Activated CD8-positive, alpha-beta memory T cell treated with anti-CD3 and anti-CD28 coated beads, Interleukin-2, amount 50 U/mL, for 1 hour (primary cell): Measurements from ENCODE around the gene SLC27A6.
"Not testable (repeated sequence)": the region's sequence is repeated elsewhere in the genome, so short reads cannot be mapped to it uniquely, and the experiment has no call there.

Experiments used
- DNase-seq: peaks from one replicate; pipeline ENCODE4 v3.0.0-alpha.2; 2020; ENCODE audit errors: extremely low read depth

Gene SLC27A6

GRCh38 chr5:128965011-128965637 lies at the start of gene SLC27A6:
Gene SLC27A6, plus strand, starts transcription at chr5:128965488. Its CDS starts 650 bp downstream, at chr5:128966138.
- DNase-seq = no peak

- DNase-seq = no peak
Measured at GRCh38 chr5:128919542-128919941, 45.7 kb upstream of the SLC27A6 start.

DNA sequence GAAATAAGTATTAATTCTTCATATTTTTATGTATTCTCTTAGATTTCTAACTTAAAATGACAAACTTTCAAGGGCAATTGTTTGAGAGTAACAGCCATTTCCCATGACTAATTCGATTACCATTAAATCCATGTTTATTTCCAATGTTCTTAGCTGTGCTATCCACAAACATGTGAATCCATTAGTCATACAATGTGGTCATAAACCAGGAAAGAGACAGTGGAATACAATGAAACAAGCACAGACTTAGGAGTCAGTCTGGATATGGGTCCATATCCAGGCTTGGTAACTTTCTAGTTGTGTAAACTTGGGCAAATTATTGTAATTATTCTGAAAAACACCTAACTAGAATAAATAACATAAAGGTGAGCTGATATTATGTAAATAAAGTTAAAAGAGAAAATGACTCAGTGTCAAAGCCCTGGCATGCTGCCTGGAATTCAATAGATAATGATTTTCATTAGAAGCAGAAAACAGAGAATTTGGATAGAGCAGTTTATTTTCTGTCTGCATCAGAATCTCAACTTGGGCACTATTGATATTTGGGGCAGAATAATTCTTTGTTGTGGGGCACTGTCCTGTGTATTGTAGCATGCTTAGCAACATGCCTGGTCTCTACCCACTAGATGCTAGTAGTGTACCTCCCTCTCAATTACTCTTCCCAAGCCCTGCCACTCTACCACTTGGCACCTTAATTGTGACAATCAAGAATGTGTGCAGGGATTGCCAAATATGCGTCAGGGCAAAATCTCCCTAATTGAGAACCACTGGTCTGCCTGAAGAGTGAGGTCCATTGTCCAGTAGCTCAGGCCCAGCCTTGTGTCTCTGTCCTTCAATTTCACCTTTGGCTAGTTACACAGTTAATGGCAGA lies 44.7 kb upstream of the SLC27A6 start:
- no peak for DNase-seq

DNA sequence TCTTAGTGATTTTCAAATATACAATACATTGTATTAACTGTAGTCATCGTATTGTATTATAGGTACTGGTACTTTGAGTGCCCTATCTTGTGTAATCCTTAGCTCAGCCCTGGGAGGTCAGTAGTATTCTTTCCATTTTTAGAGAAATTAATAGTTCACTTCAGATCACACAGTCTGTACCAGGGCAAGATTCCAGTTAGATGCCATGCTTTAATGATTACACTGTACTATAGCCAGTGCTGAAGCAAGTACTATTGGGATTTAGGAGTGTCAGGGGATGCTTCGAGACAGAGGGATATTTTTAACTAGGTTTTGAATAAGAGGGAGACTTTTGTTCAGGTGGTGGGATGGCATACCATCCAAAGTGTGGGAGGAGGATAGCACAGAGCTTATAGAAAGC lies 41.0 kb upstream of the SLC27A6 start:
- DNase-seq = no peak

DNA sequence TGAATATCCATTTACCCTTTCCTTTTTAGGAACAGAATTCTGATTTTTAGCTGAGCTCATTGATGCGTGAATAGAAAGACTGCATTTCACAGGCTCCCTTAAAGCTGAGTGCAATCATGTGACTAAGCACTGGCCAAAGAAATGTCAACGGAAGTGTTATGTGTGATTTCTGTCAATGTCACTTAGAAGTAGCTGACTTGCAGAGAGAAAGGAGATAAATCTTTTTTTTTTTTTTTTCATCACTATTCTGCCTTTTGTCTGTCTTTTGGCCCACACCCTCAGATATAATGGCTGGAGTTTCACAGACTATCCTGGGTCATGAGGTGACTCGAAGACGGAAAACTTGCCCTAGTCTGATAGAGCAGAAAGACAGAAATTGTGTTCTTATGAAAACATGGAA lies 39.3 kb upstream of the SLC27A6 start:
- DNase-seq = no peak

DNA sequence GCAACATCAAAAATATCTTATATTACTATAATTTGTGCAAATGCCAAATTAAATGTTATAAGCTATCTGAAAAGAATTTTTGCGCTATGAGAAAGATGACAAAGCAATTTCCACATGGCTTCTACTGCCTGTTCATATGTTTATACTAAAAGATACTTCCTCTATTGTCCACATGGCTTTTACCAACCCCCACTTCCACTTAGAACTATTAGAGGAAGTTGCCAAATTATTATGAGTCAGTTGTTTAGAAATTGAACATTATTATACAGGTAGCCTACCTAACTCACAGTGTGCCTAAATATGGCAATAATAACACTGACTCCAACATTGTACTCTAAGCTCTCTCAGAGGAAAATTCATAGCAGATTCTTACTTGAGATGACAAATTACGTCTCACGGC lies 37.6 kb upstream of the SLC27A6 start:
- no peak for DNase-seq

GRCh38 chr5:128932232-128932631 lies 33.1 kb upstream of the SLC27A6 start:
- DNase-seq = not testable (repeated sequence)

- not testable (repeated sequence) for DNase-seq
Measured at GRCh38 chr5:128943100-128943499, 22.2 kb upstream of the SLC27A6 start.

GRCh38 chr5:128949847-128950546 lies 15.3 kb upstream of the SLC27A6 start:
- DNase-seq = no peak

GRCh38 chr5:128951301-128951700 lies 14.0 kb upstream of the SLC27A6 start:
- not testable (repeated sequence) for DNase-seq

DNA sequence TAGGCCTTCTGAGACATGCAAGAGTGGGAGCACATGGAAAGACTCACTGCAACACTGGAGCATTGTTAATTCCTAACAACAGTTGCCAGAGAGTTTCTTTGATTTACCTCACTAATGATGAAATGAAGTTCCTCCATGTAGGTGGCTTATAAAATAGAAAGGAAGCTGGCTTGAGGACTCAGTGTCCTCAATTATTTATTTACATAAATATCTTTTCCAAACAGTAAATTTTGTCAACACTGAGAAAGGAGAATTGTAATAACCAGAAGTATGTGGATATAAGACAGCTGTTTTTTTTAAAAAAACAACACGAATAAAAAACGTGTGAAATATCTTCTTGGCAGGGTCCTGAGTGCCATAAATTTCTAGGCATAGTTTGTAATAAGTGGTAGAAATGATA lies 9.1 kb upstream of the SLC27A6 start:
- DNase-seq = no peak

DNA sequence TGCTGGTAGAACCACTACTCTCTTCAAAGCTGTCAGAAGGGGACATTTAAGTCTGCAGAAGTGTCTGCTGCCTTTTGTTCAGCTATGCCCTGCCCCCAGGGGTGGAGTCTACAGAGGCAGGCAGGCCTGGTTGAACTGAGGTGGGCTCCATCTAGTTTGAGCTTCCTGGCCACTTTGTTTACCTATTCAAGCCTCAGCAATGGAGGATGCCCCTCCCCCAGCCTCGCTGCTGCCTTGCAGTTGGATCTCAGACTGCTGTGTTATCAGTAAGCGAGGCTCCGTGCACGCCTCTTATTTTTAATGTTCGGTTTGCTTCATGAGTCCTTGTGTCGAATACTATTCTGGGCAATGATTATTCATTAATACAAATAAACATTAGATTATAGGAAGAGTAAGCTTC lies 3.1 kb upstream of the SLC27A6 start:
- DNase-seq = no peak

- no peak for DNase-seq
Measured at GRCh38 chr5:128965638-128966302, 482 bp downstream of the SLC27A6 start.

GRCh38 chr5:128966375-128966774 lies 1.1 kb downstream of the SLC27A6 start:
- no peak for DNase-seq

DNA sequence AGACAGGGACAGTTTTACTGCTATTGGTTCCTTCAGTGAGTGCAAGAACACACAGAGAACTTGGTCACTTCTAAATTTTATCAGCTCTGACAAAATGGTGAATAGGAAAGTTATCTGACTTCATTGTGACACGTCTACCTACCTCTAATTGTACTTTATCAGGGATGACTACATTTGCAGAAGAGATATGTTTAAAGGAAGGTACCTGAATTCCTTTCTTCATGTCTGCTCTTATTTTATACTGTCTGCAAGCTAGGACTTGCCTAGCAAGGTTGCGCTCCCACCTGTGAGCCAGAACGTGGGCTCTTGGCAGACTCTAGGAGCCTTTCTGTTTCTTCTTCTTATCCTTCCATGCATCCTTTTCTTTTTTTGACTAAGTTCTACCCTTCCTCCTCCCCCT lies 1.6 kb downstream of the SLC27A6 start:
- no peak for DNase-seq

- DNase-seq = no peak
Measured at GRCh38 chr5:128973244-128973643, 8.0 kb downstream of the SLC27A6 start.

DNA sequence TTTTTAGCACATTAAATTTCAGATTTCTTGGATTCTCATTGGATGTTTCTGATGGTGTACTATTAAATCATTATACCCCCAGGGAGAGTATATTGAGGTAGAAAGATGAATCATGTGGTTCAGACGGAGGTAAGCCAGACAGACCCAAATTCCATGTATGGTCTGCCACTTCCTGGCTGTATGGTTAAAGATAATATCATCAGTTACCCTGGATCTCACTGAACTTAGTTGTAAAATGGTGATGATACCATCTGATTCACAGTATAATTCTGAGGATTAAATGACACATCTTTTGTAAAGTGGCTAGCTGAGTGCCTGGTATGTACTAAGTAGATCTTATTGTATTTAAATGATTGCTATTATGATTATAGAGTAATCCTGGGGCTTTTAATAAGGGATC lies 9.3 kb downstream of the SLC27A6 start:
- no peak for DNase-seq

GRCh38 chr5:128979761-128980160 lies 14.5 kb downstream of the SLC27A6 start:
- no peak for DNase-seq

- no peak for DNase-seq
Measured at GRCh38 chr5:128980917-128981316, 15.6 kb downstream of the SLC27A6 start.

GRCh38 chr5:128984480-128984879 lies 19.2 kb downstream of the SLC27A6 start:
- DNase-seq = no peak

DNA sequence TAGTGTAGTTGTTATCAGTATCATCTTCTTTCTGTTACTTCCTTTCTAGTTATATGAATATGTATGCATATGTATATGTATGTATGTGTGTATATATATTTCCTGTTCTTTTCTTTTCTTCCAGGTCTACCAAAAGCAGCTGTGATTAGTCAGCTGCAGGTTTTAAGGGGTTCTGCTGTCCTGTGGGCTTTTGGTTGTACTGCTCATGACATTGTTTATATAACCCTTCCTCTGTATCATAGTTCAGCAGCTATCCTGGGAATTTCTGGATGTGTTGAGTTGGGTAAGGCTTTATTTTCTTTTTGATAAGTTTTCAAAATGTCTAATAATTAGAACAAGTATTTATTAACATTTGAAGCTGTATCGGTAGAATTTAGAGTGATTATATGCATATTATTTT lies 23.2 kb downstream of the SLC27A6 start:
- no peak for DNase-seq
